Suppressor macrophage treated with lipopolysaccharide for 1 hour (primary cell): Measurements from ENCODE around the gene DUXB.

Experiments used
- DNase-seq, 3 donors: peaks; one replicate each; pipeline ENCODE4 v3.0.0-alpha.2; 2020 to 2022

DUXB gene

GRCh38 chr16:75660321-75660720 lies 40.9 kb downstream of the DUXB start:
- no peak for DNase-seq

- no peak for DNase-seq
Observed at GRCh38 chr16:75658175-75658574, 43.1 kb downstream of the DUXB start.

- no peak for DNase-seq
Observed at GRCh38 chr16:75653922-75654321, 47.3 kb downstream of the DUXB start.

GRCh38 chr16:75648265-75649076 lies 52.8 kb downstream of the DUXB start:
- DNase-seq, result peak; percentile 84 to 91 (median 89)

GRCh38 chr16:75647492-75648264 lies 53.6 kb downstream of the DUXB start, which contains the start of the genes KARS1 and TERF2IP:
Gene KARS1, minus strand, starts transcription at chr16:75647665. Its CDS starts 26 bp downstream, at chr16:75647639.
Gene TERF2IP, plus strand, starts transcription at chr16:75647773. Its CDS starts 110 bp downstream, at chr16:75647883.
- peak; percentile 94 to 96 (median 95) for DNase-seq

GRCh38 chr16:75647112-75647491 lies 54.2 kb downstream of the DUXB start:
- DNase-seq, result peak in 2 of 3 donors; percentile 45 to 69

- DNase-seq, result no peak
Observed at GRCh38 chr16:75644240-75645012, 56.8 kb downstream of the DUXB start.
